Measurements from ENCODE around the gene RDH14.

Gene RDH14

GRCh38 chr2:18560797-18561085, 288 bp upstream of the RDH14 start:
- DNase-seq: no peak

- no peak for DNase-seq
These were observed 872 bp downstream of the RDH14 start for GRCh38 chr2:18559531-18560030.

- no peak for DNase-seq
These were observed 2.0 kb downstream of the RDH14 start for GRCh38 chr2:18558458-18558857.

- DNase-seq: no peak
These were observed 3.3 kb downstream of the RDH14 start for GRCh38 chr2:18557121-18557520.

GRCh38 chr2:18552351-18553077, 7.9 kb downstream of the RDH14 start:
- no peak for DNase-seq

- no peak for DNase-seq
These were observed 8.8 kb downstream of the RDH14 start for GRCh38 chr2:18551623-18552022.

GRCh38 chr2:18551169-18551568, 9.3 kb downstream of the RDH14 start:
- DNase-seq: no peak

GRCh38 chr2:18550433-18550832, 10.0 kb downstream of the RDH14 start:
- no peak for DNase-seq

- no peak for DNase-seq
These were observed 11.4 kb downstream of the RDH14 start for GRCh38 chr2:18549083-18549482.

GRCh38 chr2:18548621-18549020, 11.8 kb downstream of the RDH14 start:
- no peak for DNase-seq

GRCh38 chr2:18546567-18546966, 13.9 kb downstream of the RDH14 start:
- DNase-seq: no peak

- DNase-seq: no peak
These were observed 15.1 kb downstream of the RDH14 start for GRCh38 chr2:18545384-18545783.

GRCh38 chr2:18544171-18544570, 16.3 kb downstream of the RDH14 start:
- no peak for DNase-seq

- no peak for DNase-seq
These were observed 19.6 kb downstream of the RDH14 start for GRCh38 chr2:18540872-18541271.

GRCh38 chr2:18536697-18537096, 23.8 kb downstream of the RDH14 start:
- DNase-seq: no peak

- DNase-seq: no peak
These were observed 24.4 kb downstream of the RDH14 start for GRCh38 chr2:18536100-18536499.

GRCh38 chr2:18531194-18531593, 29.3 kb downstream of the RDH14 start:
- no peak for DNase-seq

- DNase-seq: no peak
These were observed 32.6 kb downstream of the RDH14 start for GRCh38 chr2:18527822-18528221.

GRCh38 chr2:18527326-18527725, 33.1 kb downstream of the RDH14 start:
- DNase-seq: no peak

- no peak for DNase-seq
These were observed 34.0 kb downstream of the RDH14 start for GRCh38 chr2:18526429-18526828.

GRCh38 chr2:18525852-18526251, 34.6 kb downstream of the RDH14 start:
- DNase-seq: no peak

- no peak for DNase-seq
These were observed 35.2 kb downstream of the RDH14 start for GRCh38 chr2:18525236-18525635.

- no peak for DNase-seq
These were observed 37.8 kb downstream of the RDH14 start for GRCh38 chr2:18522484-18523146.

Data from CD4-positive, alpha-beta T cell treated with Interferon alpha-2 for 1 hour (primary cell).